Activated T-helper 1 cell treated with anti-CD3 and anti-CD28 coated beads, Interleukin-12 subunit alpha, Interleukin-12 subunit beta, Interleukin-2, Interleukin-4 antibody, amounts not matched to agents 30 ng/mL and 10 ng/mL and 1 ng/mL, durations not matched to agents 14 hours and 24 hours and 36 hours (primary cell): Measurements from ENCODE around the gene BACH1. TPM values are rescaled to one million over a fixed set of nuclear protein-coding genes. Genes with fewer than 3 reads are reported as not detected.

Experiments
- DNase-seq: peaks from one replicate; pipeline ENCODE4 v3.0.0; 2021; ENCODE audit warnings: low spot score
- H3K27ac Mint-ChIP-seq: one replicate; pipeline ENCODE4 v1.8.0; 2021; ENCODE audit warnings: mild to moderate bottlenecking, mixed read lengths
- H3K27me3 Mint-ChIP-seq: one replicate; pipeline ENCODE4 v1.8.0; 2022; ENCODE audit warnings: mild to moderate bottlenecking, moderate library complexity, mixed read lengths; ENCODE audit not compliant: insufficient read depth
- H3K36me3 Mint-ChIP-seq: one replicate; pipeline ENCODE4 v1.8.0; 2021; ENCODE audit warnings: low read depth, mixed read lengths
- H3K4me1 Mint-ChIP-seq: one replicate; pipeline ENCODE4 v1.8.0; 2021; ENCODE audit warnings: low read depth, mixed read lengths
- H3K4me3 Mint-ChIP-seq: one replicate; pipeline ENCODE4 v1.8.0; 2021; ENCODE audit warnings: mild to moderate bottlenecking, moderate library complexity, mixed read lengths
- H3K9me3 Mint-ChIP-seq: one replicate; pipeline ENCODE4 v1.8.0; 2021; ENCODE audit warnings: mixed read lengths
- intact Hi-C: fragments of 100-400 bp; cut with micrococcal nuclease; formaldehyde crosslinking; loops from one replicate; pipeline ENCODE4 v1.15.1; 2024
- total RNA-seq: library from RNA; stranded (reverse); gene quantifications from 2 replicates; pipeline ENCODE4 v1.2.3, GENCODE V29; 2022

Gene BACH1
- total RNA-seq, 1 donor from 2014 or later, result 22.7 TPM

- Mint-ChIP-seq H3K27ac (no peak overlapping the region), H3K9me3 (peaks cover 3% of the 10 kb centered on the region), H3K36me3 (peaks cover 30% of the 10 kb centered on the region)
These were observed 23.5 kb downstream of the BACH1 start for GRCh38 chr21:29321932-29322928.

GRCh38 chr21:29323189-29323588 is 24.5 kb downstream of the BACH1 start:
- no peak for DNase-seq
- peaks cover 3% of the 10 kb centered on the region for H3K9me3 Mint-ChIP-seq
- peaks cover 29% of the 10 kb centered on the region for H3K36me3 Mint-ChIP-seq

More at GRCh38 chr21:29321932-29322928, 23.5 kb downstream of the BACH1 start:
- DNase-seq, result no peak
- Mint-ChIP-seq H3K4me3 (no peak overlapping the region), H3K4me1 (peaks cover 5% of the 10 kb centered on the region), H3K27me3 (no peaks in the 10 kb centered on the region)
- intact Hi-C loops, result no loop called here

GRCh38 chr21:29326914-29327554 is 28.3 kb downstream of the BACH1 start:
- Mint-ChIP-seq H3K4me1 (no peaks in the 10 kb centered on the region), H3K9me3 (no peaks in the 10 kb centered on the region), H3K27me3 (no peaks in the 10 kb centered on the region), H3K4me3 (no peak overlapping the region), H3K36me3 (peaks cover 24% of the 10 kb centered on the region), H3K27ac (no peak overlapping the region)
- intact Hi-C loops, result no loop called here
- DNase-seq, result no peak

More at GRCh38 chr21:29323189-29323588, 24.5 kb downstream of the BACH1 start:
- Mint-ChIP-seq H3K4me1 (peaks cover 5% of the 10 kb centered on the region), H3K27me3 (no peaks in the 10 kb centered on the region), H3K27ac (no peak overlapping the region), H3K4me3 (no peak overlapping the region)
- intact Hi-C loops, result no loop called here

- no peaks in the 10 kb centered on the region for H3K27me3 Mint-ChIP-seq
- peaks cover 13% of the 10 kb centered on the region for H3K4me1 Mint-ChIP-seq
- H3K9me3 Mint-ChIP-seq, result no peaks in the 10 kb centered on the region
- no peak overlapping the region for H3K27ac Mint-ChIP-seq
- H3K4me3 Mint-ChIP-seq, result no peak overlapping the region
- peaks cover 18% of the 10 kb centered on the region for H3K36me3 Mint-ChIP-seq
- intact Hi-C loops, result no loop called here
- no peak for DNase-seq
These were observed 30.7 kb downstream of the BACH1 start for GRCh38 chr21:29329406-29329805.

- H3K9me3 Mint-ChIP-seq, result no peaks in the 10 kb centered on the region
- no peaks in the 10 kb centered on the region for H3K27me3 Mint-ChIP-seq
- H3K27ac Mint-ChIP-seq, result no peak overlapping the region
- intact Hi-C loops, result no loop called here
- DNase-seq, result no peak
- H3K4me3 Mint-ChIP-seq, result no peak overlapping the region
- H3K36me3 Mint-ChIP-seq, result peaks cover 20% of the 10 kb centered on the region
- peaks cover 19% of the 10 kb centered on the region for H3K4me1 Mint-ChIP-seq
These were observed 32.1 kb downstream of the BACH1 start for GRCh38 chr21:29330797-29331196.

GRCh38 chr21:29332461-29333362 is 34.0 kb downstream of the BACH1 start:
- intact Hi-C loops, result no loop called here
- peaks cover 19% of the 10 kb centered on the region for H3K4me1 Mint-ChIP-seq
- H3K4me3 Mint-ChIP-seq, result no peak overlapping the region
- no peak for DNase-seq
- H3K9me3 Mint-ChIP-seq, result no peaks in the 10 kb centered on the region
- H3K36me3 Mint-ChIP-seq, result peaks cover 13% of the 10 kb centered on the region
- no peak overlapping the region for H3K27ac Mint-ChIP-seq
- H3K27me3 Mint-ChIP-seq, result no peaks in the 10 kb centered on the region

GRCh38 chr21:29333406-29333805 is 34.7 kb downstream of the BACH1 start:
- Mint-ChIP-seq H3K4me3 (no peak overlapping the region), H3K27me3 (no peaks in the 10 kb centered on the region), H3K4me1 (peaks cover 19% of the 10 kb centered on the region), H3K9me3 (no peaks in the 10 kb centered on the region), H3K36me3 (peaks cover 12% of the 10 kb centered on the region), H3K27ac (no peak overlapping the region)
- no peak for DNase-seq
- intact Hi-C loops, result no loop called here

- Mint-ChIP-seq H3K27ac (no peak overlapping the region), H3K27me3 (no peaks in the 10 kb centered on the region), H3K9me3 (no peaks in the 10 kb centered on the region), H3K4me1 (peaks cover 19% of the 10 kb centered on the region), H3K4me3 (no peak overlapping the region), H3K36me3 (peaks cover 9% of the 10 kb centered on the region)
- no peak for DNase-seq
- intact Hi-C loops, result no loop called here
These were observed 36.2 kb downstream of the BACH1 start for GRCh38 chr21:29334717-29335428.

- H3K36me3 Mint-ChIP-seq, result peaks cover 12% of the 10 kb centered on the region
- H3K27me3 Mint-ChIP-seq, result no peaks in the 10 kb centered on the region
- intact Hi-C loops, result no loop called here
- no peak for DNase-seq
- peaks cover 19% of the 10 kb centered on the region for H3K4me1 Mint-ChIP-seq
- no peaks in the 10 kb centered on the region for H3K9me3 Mint-ChIP-seq
- no peak overlapping the region for H3K4me3 Mint-ChIP-seq
- no peak overlapping the region for H3K27ac Mint-ChIP-seq
These were observed 37.0 kb downstream of the BACH1 start for GRCh38 chr21:29335720-29336119.

- H3K36me3 Mint-ChIP-seq, result peaks cover 18% of the 10 kb centered on the region
- H3K9me3 Mint-ChIP-seq, result no peaks in the 10 kb centered on the region
- peaks cover 21% of the 10 kb centered on the region for H3K4me1 Mint-ChIP-seq
- H3K4me3 Mint-ChIP-seq, result no peak overlapping the region
- no peak for DNase-seq
- intact Hi-C loops, result no loop called here
- H3K27ac Mint-ChIP-seq, result no peak overlapping the region
- no peaks in the 10 kb centered on the region for H3K27me3 Mint-ChIP-seq
These were observed 39.5 kb downstream of the BACH1 start for GRCh38 chr21:29338256-29338655.

- H3K36me3 Mint-ChIP-seq, result peaks cover 19% of the 10 kb centered on the region
- DNase-seq, result no peak
- peaks cover 25% of the 10 kb centered on the region for H3K4me1 Mint-ChIP-seq
- no peaks in the 10 kb centered on the region for H3K27me3 Mint-ChIP-seq
- no peaks in the 10 kb centered on the region for H3K9me3 Mint-ChIP-seq
- H3K4me3 Mint-ChIP-seq, result no peak overlapping the region
- intact Hi-C loops, result no loop called here
- H3K27ac Mint-ChIP-seq, result no peak overlapping the region
These were observed 41.5 kb downstream of the BACH1 start for GRCh38 chr21:29340228-29340627.

- intact Hi-C loops, result no loop called here
- Mint-ChIP-seq H3K36me3 (peaks cover 19% of the 10 kb centered on the region), H3K4me1 (peaks cover 22% of the 10 kb centered on the region), H3K27ac (peak overlapping the region; percentile 0), H3K9me3 (no peaks in the 10 kb centered on the region), H3K27me3 (no peaks in the 10 kb centered on the region), H3K4me3 (no peak overlapping the region)
- no peak for DNase-seq
These were observed 43.7 kb downstream of the BACH1 start for GRCh38 chr21:29342363-29342957.
